ENCODE measurements around the gene KCNK16.
A peak's percentile ranks its signal among the peaks of the same experiment; 100 is the strongest.

Gene KCNK16

DNA sequence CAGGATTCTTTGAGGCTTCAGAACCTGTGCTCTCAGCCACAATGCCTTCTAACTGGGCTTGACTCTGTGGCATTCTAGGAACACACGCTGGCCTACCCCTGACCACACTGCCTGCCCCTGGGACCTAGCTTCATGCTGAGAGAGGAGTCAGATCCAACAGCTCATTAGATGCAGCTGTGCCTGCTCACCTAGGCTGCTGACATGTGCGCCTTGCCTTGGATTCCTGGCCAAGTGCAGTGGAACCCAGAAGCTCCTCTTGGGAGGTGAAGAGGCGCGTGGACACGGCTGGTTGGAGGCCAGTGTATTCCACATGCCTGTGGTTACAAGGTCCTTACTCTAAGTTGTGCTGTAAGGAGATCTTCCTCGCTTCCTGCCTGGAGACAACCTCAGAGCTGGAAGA lies 24.7 kb upstream of the KCNK16 start:
- TF ChIP-seq, protein P1, sequence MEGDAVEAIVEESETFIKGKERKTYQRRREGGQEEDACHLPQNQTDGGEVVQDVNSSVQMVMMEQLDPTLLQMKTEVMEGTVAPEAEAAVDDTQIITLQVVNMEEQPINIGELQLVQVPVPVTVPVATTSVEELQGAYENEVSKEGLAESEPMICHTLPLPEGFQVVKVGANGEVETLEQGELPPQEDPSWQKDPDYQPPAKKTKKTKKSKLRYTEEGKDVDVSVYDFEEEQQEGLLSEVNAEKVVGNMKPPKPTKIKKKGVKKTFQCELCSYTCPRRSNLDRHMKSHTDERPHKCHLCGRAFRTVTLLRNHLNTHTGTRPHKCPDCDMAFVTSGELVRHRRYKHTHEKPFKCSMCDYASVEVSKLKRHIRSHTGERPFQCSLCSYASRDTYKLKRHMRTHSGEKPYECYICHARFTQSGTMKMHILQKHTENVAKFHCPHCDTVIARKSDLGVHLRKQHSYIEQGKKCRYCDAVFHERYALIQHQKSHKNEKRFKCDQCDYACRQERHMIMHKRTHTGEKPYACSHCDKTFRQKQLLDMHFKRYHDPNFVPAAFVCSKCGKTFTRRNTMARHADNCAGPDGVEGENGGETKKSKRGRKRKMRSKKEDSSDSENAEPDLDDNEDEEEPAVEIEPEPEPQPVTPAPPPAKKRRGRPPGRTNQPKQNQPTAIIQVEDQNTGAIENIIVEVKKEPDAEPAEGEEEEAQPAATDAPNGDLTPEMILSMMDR (conservative IDR thresholded peaks at IDR 0.05; ENCODE audit: low read length) = no peak
- no peak for TF ChIP-seq EZH2phosphoT487 (IDR thresholded peaks at IDR 0.05; ENCODE audit: borderline replicate concordance)
- H3K4me1 ChIP-seq (ENCODE audit: insufficient read depth, low read length, poor library complexity, severe bottlenecking) = peaks cover 14% of the 10 kb centered on the region
- no peaks in the 10 kb centered on the region for H3K27me3 ChIP-seq (ENCODE audit: insufficient read depth, low read length, poor library complexity, severe bottlenecking)
- H3K79me2 ChIP-seq (ENCODE audit: insufficient read depth, low read length) = no peaks in the 10 kb centered on the region
- H2AFZ ChIP-seq (ENCODE audit: low read length) = no peak overlapping the region
- no peak overlapping the region for H3K4me3 ChIP-seq (ENCODE audit: low read length, poor library complexity, severe bottlenecking)
- no peaks in the 10 kb centered on the region for H3K36me3 ChIP-seq (ENCODE audit: insufficient read depth, low read length)
- H3K4me2 ChIP-seq (ENCODE audit: low read depth, low read length, poor library complexity, severe bottlenecking) = no peak overlapping the region
- H3F3A ChIP-seq (ENCODE audit: low read depth) = no peaks in the 10 kb centered on the region
- H4K20me1 ChIP-seq (ENCODE audit: insufficient read depth, low read length, poor library complexity, severe bottlenecking) = no peaks in the 10 kb centered on the region
- H3K9me2 ChIP-seq (replicated peaks; ENCODE audit: low read depth, low read length) = no peaks in the 10 kb centered on the region
- H3K9me3 ChIP-seq (ENCODE audit: insufficient read depth, low read depth, low read length) = no peaks in the 10 kb centered on the region
- no peak overlapping the region for H3K9ac ChIP-seq (ENCODE audit: low read depth, low read length, poor library complexity, severe bottlenecking)

DNA sequence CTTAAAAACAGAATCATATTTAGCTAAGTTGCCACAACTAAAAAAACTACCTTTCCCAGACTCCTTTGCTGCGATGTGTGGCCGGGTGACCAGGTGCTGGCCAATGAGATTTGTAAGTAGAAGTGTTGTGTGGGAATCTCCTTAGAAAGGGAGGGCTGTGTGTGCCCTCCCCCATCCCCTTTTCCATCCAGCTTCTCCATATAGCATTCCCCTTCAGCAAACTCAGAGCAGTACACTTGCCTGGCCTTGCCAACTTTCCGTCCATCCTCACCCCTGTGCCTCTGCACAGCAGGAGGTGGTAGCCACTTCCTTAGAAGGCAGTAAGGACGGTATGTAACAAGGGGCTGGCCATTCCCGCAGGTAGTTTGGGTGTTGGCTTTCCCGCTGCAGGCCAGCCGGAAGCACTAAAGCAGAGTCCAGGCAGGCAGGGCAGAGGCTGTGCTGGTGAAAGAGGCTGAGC lies 22.3 kb upstream of the KCNK16 start:
- Histone ChIP-seq H3K9me2 (replicated peaks; ENCODE audit: low read depth, low read length) (no peaks in the 10 kb centered on the region), H3K4me1 (ENCODE audit: insufficient read depth, low read length, poor library complexity, severe bottlenecking) (peaks cover 32% of the 10 kb centered on the region), H3K9ac (ENCODE audit: low read depth, low read length, poor library complexity, severe bottlenecking) (no peak overlapping the region), H2AFZ (ENCODE audit: low read length) (no peak overlapping the region), H4K20me1 (ENCODE audit: insufficient read depth, low read length, poor library complexity, severe bottlenecking) (no peaks in the 10 kb centered on the region), H3K36me3 (ENCODE audit: insufficient read depth, low read length) (no peaks in the 10 kb centered on the region), H3K79me2 (ENCODE audit: insufficient read depth, low read length) (no peaks in the 10 kb centered on the region), H3K9me3 (ENCODE audit: insufficient read depth, low read depth, low read length) (no peaks in the 10 kb centered on the region), H3K4me3 (ENCODE audit: low read length, poor library complexity, severe bottlenecking) (no peak overlapping the region), H3K27me3 (ENCODE audit: insufficient read depth, low read length, poor library complexity, severe bottlenecking) (no peaks in the 10 kb centered on the region), H3F3A (ENCODE audit: low read depth) (no peaks in the 10 kb centered on the region), H3K4me2 (ENCODE audit: low read depth, low read length, poor library complexity, severe bottlenecking) (no peak overlapping the region)
- TF ChIP-seq, protein P1 (conservative IDR thresholded peaks at IDR 0.05; ENCODE audit: low read length) = no peak
- no peak for TF ChIP-seq EZH2phosphoT487 (IDR thresholded peaks at IDR 0.05; ENCODE audit: borderline replicate concordance)

DNA sequence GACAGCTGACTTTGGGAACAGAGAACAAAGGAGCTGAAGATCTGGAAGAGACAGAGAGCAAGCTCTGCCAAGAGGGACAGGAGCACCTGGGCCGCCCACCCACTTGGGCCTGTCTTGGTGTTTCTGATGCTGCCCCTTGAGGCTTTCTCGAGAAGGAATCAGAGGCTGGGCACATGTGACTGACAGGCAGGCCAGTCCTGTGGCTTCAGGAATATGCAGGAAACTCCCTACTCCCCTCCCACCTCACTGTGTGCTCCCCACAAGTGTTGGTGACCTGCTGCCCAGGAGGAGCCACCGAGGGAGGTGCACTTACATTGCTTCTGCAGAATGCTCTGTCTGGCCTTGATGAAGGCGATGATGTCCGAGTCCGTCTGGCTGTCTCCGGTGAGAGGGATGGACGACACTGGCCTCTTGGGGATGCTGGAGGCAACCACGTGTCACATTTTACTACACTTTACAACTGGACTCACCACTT lies 20.9 kb upstream of the KCNK16 start:
- Histone ChIP-seq H3K27me3 (ENCODE audit: insufficient read depth, low read length, poor library complexity, severe bottlenecking) (no peaks in the 10 kb centered on the region), H3K4me2 (ENCODE audit: low read depth, low read length, poor library complexity, severe bottlenecking) (peak overlapping the region; percentile 27), H2AFZ (ENCODE audit: low read length) (peak overlapping the region; percentile 76; the same call in 1 of the 2 replicates), H3K9me2 (replicated peaks; ENCODE audit: low read depth, low read length) (no peaks in the 10 kb centered on the region), H3K4me1 (ENCODE audit: insufficient read depth, low read length, poor library complexity, severe bottlenecking) (peaks cover 46% of the 10 kb centered on the region), H3K9ac (ENCODE audit: low read depth, low read length, poor library complexity, severe bottlenecking) (peak overlapping the region; percentile 34), H3K9me3 (ENCODE audit: insufficient read depth, low read depth, low read length) (no peaks in the 10 kb centered on the region), H3K79me2 (ENCODE audit: insufficient read depth, low read length) (no peaks in the 10 kb centered on the region), H3K4me3 (ENCODE audit: low read length, poor library complexity, severe bottlenecking) (no peak overlapping the region), H4K20me1 (ENCODE audit: insufficient read depth, low read length, poor library complexity, severe bottlenecking) (no peaks in the 10 kb centered on the region), H3F3A (ENCODE audit: low read depth) (no peaks in the 10 kb centered on the region), H3K36me3 (ENCODE audit: insufficient read depth, low read length) (no peaks in the 10 kb centered on the region)
- TF ChIP-seq, protein P1 (conservative IDR thresholded peaks at IDR 0.05; ENCODE audit: low read length) = peak; percentile 21
- TF ChIP-seq EZH2phosphoT487 (IDR thresholded peaks at IDR 0.05; ENCODE audit: borderline replicate concordance) = no peak

Data from Loucy (cell line).